Measurements from ENCODE around the gene MCC. TPM values are rescaled to one million over a fixed set of nuclear protein-coding genes. Genes with fewer than 3 reads are reported as not detected.

MCC gene
- total RNA-seq, 1 donor from 2014 or later = 2.5 TPM

DNA sequence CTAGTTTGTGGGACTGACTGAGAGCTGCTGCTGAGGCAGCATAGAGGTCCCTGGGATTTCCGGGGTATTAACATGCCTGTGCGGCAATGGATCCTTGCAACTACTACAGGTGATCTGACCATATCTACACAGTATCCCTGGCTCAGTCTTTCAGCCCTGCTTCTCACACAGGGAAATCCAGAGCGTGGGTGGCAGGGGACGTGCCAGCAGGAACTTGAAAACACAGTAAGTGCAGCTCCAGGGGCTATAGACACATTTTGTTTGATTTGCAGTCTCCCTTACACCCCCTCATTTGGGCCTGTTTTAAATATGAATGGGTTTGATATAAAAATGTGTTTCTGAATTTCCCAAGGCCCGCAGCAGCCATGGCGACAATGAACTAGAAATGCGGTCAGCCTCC is 302.2 kb downstream of the MCC start:
- H3K36me3 Mint-ChIP-seq = no peaks in the 10 kb centered on the region
- H3K27ac ChIP-seq = no peak overlapping the region

DNA sequence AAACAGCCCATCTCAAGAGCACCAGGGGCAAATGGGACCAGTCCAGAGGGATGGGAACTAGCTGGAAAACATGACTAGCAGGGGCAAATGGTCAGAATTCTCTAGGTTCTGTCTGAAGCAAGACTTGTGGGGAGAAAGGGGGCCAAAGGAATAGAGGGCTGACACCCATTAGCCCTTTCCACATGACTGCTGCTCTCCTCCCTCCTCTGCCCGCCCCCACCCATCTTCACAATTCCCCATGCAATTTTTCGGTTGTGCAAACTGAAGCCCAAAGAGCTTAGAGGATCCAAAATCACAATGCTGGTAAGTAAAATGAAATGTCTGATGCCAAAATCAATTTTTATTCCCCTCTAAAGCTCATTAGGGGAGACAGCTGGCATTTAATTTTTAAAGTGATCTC is 304.6 kb downstream of the MCC start:
- H2AFZ ChIP-seq (replicated peaks) = no peak overlapping the region
- TF ChIP-seq EZH2phosphoT487 (IDR thresholded peaks at IDR 0.05) (no peak), EZH2 (IDR thresholded peaks at IDR 0.05) (no peak)
- TF ChIP-seq, protein P1, sequence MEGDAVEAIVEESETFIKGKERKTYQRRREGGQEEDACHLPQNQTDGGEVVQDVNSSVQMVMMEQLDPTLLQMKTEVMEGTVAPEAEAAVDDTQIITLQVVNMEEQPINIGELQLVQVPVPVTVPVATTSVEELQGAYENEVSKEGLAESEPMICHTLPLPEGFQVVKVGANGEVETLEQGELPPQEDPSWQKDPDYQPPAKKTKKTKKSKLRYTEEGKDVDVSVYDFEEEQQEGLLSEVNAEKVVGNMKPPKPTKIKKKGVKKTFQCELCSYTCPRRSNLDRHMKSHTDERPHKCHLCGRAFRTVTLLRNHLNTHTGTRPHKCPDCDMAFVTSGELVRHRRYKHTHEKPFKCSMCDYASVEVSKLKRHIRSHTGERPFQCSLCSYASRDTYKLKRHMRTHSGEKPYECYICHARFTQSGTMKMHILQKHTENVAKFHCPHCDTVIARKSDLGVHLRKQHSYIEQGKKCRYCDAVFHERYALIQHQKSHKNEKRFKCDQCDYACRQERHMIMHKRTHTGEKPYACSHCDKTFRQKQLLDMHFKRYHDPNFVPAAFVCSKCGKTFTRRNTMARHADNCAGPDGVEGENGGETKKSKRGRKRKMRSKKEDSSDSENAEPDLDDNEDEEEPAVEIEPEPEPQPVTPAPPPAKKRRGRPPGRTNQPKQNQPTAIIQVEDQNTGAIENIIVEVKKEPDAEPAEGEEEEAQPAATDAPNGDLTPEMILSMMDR (IDR thresholded peaks at IDR 0.05) = no peak
- H3K4me1 ChIP-seq = peaks cover 11% of the 10 kb centered on the region
- no peaks in the 10 kb centered on the region for H3K9me3 ChIP-seq (ENCODE audit: low read depth)
- H3K4me2 ChIP-seq = no peak overlapping the region
- no peaks in the 10 kb centered on the region for H3K79me2 ChIP-seq (ENCODE audit: low read depth)
- no peak overlapping the region for H3K4me3 Mint-ChIP-seq
- no peaks in the 10 kb centered on the region for H3K36me3 ChIP-seq
- no peaks in the 10 kb centered on the region for H4K20me1 ChIP-seq (ENCODE audit: low read depth)
- H3F3A ChIP-seq (ENCODE audit: low read depth) = no peaks in the 10 kb centered on the region
- H3K9ac ChIP-seq = no peak overlapping the region
- peaks cover 2% of the 10 kb centered on the region for H3K27me3 Mint-ChIP-seq (ENCODE audit: insufficient read depth, low read depth)
- peaks cover 18% of the 10 kb centered on the region for H3K4me1 Mint-ChIP-seq
- no peak overlapping the region for H3K27ac Mint-ChIP-seq
- no peak overlapping the region for H3K27ac ChIP-seq
- no peak overlapping the region for H3K4me3 ChIP-seq
- H3K27me3 ChIP-seq = no peaks in the 10 kb centered on the region
- DNase-seq (ENCODE audit: low spot score) = no peak
- H3K36me3 Mint-ChIP-seq = no peaks in the 10 kb centered on the region
- H3K9me3 Mint-ChIP-seq = no peaks in the 10 kb centered on the region

More for the DNA sequence above, 302.2 kb downstream of the MCC start:
- Histone ChIP-seq H3F3A (ENCODE audit: low read depth) (no peaks in the 10 kb centered on the region), H3K9ac (no peak overlapping the region), H2AFZ (replicated peaks) (no peak overlapping the region), H3K4me2 (no peak overlapping the region), H3K9me3 (ENCODE audit: low read depth) (no peaks in the 10 kb centered on the region), H3K36me3 (no peaks in the 10 kb centered on the region), H3K4me1 (peaks cover 5% of the 10 kb centered on the region), H4K20me1 (ENCODE audit: low read depth) (no peaks in the 10 kb centered on the region), H3K4me3 (no peak overlapping the region), H3K79me2 (ENCODE audit: low read depth) (no peaks in the 10 kb centered on the region), H3K27me3 (no peaks in the 10 kb centered on the region)
- Mint-ChIP-seq H3K4me1 (peaks cover 18% of the 10 kb centered on the region), H3K27ac (no peak overlapping the region), H3K4me3 (no peak overlapping the region), H3K9me3 (no peaks in the 10 kb centered on the region), H3K27me3 (ENCODE audit: insufficient read depth, low read depth) (peaks cover 2% of the 10 kb centered on the region)
- DNase-seq (ENCODE audit: low spot score) = no peak
- TF ChIP-seq, protein P1 (IDR thresholded peaks at IDR 0.05) = no peak
- no peak for TF ChIP-seq EZH2phosphoT487 (IDR thresholded peaks at IDR 0.05)
- TF ChIP-seq EZH2 (IDR thresholded peaks at IDR 0.05) = no peak

DNA sequence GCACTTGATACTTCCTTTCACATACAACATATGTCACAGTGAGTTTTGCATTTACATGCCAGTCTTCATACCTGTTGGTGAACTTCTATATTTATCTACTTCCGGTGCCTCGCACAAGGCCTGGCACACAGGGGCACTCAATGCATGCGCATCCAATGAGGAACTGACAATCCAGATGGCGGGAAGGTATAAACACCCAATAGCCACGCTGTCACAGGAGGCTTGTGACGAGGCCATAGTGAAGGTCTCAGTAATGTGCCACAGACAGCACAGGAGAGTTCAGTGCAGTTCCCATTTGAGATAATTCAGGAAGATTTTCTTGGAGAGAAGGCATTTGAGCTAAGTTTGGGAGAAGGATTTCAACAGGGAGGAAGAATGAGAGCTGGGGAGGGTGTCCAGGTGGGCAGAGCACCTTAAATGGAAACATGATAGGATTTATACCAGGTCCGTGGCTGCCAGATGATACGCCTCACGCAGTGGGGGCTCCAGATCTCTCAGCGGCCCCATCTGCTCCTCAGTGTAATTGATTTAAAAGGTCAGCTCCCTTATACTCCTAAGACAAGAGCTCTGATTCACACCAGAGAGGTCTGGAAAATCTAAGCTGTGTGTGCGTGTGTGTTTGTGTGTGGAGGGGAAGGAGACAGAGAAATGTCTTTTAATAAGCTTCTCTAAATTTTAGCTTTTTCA is 305.5 kb downstream of the MCC start:
- no peak for DNase-seq (ENCODE audit: low spot score)
- Histone ChIP-seq H3K79me2 (ENCODE audit: low read depth) (no peaks in the 10 kb centered on the region), H3K27ac (no peak overlapping the region), H3K9me3 (ENCODE audit: low read depth) (no peaks in the 10 kb centered on the region), H3K4me2 (no peak overlapping the region), H3K4me1 (peaks cover 11% of the 10 kb centered on the region), H3F3A (ENCODE audit: low read depth) (no peaks in the 10 kb centered on the region), H3K27me3 (no peaks in the 10 kb centered on the region), H3K36me3 (no peaks in the 10 kb centered on the region), H2AFZ (replicated peaks) (no peak overlapping the region), H3K4me3 (no peak overlapping the region), H3K9ac (no peak overlapping the region), H4K20me1 (ENCODE audit: low read depth) (no peaks in the 10 kb centered on the region)
- Mint-ChIP-seq H3K9me3 (no peaks in the 10 kb centered on the region), H3K4me3 (no peak overlapping the region), H3K4me1 (peaks cover 18% of the 10 kb centered on the region), H3K27ac (no peak overlapping the region), H3K27me3 (ENCODE audit: insufficient read depth, low read depth) (peaks cover 2% of the 10 kb centered on the region), H3K36me3 (no peaks in the 10 kb centered on the region)
- TF ChIP-seq, protein P1 (IDR thresholded peaks at IDR 0.05) = no peak
- TF ChIP-seq EZH2 (IDR thresholded peaks at IDR 0.05) = no peak
- no peak for TF ChIP-seq EZH2phosphoT487 (IDR thresholded peaks at IDR 0.05)
